Kidney tubule cell (primary cell): ENCODE measurements around the gene STX4.

ENCODE experiments used
- DNase-seq: peaks from one replicate; pipeline ENCODE4 v3.0.0-alpha.2; 2018; ENCODE audit warnings: low spot score

Gene STX4

DNA sequence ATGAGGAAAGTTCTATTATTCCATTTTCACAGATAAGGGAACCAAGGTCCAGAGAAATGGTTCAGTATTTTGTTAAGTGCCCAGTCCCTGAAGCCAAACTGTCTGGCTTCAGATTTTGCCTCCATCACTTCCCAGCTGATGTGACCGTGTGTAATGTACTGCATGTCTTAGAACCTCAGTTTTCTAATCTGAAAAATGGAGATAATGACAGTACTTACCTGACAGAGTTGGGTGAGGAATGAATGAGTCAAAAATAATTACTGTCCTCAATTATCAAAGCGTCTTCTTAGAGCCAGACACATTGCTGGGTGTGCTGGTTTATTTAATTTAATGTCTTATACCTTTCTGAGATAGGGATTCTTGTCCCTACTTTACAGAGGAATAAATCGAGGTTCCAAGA, 34.0 kb downstream of the STX4 start:
- no peak for DNase-seq

GRCh38 chr16:31071861-31072260, 38.5 kb downstream of the STX4 start:
- DNase-seq: peak; percentile 21

DNA sequence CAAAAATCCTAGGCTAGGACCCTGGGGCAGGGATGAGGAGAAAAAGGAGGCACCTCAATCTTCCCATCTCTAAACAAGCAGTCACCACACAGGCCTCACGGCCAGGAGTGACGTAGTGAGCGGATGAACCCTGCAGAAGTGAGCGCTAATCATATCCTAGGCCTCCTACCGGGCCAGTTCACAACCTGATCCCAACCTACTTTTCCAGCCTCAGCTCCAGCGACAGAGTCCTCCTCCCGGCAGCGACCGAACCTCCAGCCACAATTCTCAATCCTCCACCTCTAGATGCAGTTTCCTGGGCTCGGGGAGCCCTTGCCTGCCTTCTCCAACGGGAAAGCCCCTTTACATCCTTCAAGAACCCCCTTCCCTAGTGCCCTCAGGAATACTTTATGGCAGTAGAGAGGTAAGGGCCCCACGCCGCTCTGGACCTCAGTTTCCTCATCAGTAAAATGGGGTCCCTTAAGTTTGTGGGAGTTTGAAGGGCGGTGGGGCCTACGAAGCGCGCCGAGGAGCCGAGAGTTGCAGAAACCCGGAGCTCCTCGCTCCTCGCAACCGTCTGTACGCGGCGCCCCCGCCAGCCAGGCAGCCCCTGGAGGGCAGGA, 39.3 kb downstream of the STX4 start:
- DNase-seq: peak; percentile 53

GRCh38 chr16:31073142-31073969, 40.0 kb downstream of the STX4 start:
- peak; percentile 89 for DNase-seq

- DNase-seq: peak; percentile 99
Observed at GRCh38 chr16:31073970-31074813, 40.8 kb downstream of the STX4 start, which contains the start of the genes ZNF646 and ZNF668. Gene ZNF646, plus strand, starts transcription at chr16:31074422. Its CDS starts 1,903 bp downstream, at chr16:31076325. Gene ZNF668, minus strand, starts transcription at chr16:31074240. Its CDS starts 9,781 bp downstream, at chr16:31064459.

GRCh38 chr16:31074814-31075183, 41.4 kb downstream of the STX4 start:
- DNase-seq: peak; percentile 10

GRCh38 chr16:31076319-31076718, 43.0 kb downstream of the STX4 start:
- DNase-seq: no peak

- DNase-seq: no peak
Observed at GRCh38 chr16:31077024-31077423, 43.7 kb downstream of the STX4 start.

- no peak for DNase-seq
Observed at GRCh38 chr16:31077592-31078396, 44.4 kb downstream of the STX4 start.

- DNase-seq: no peak
Observed at GRCh38 chr16:31078597-31079341, 45.4 kb downstream of the STX4 start.

- no peak for DNase-seq
Observed at GRCh38 chr16:31079342-31079944, 46.1 kb downstream of the STX4 start.

DNA sequence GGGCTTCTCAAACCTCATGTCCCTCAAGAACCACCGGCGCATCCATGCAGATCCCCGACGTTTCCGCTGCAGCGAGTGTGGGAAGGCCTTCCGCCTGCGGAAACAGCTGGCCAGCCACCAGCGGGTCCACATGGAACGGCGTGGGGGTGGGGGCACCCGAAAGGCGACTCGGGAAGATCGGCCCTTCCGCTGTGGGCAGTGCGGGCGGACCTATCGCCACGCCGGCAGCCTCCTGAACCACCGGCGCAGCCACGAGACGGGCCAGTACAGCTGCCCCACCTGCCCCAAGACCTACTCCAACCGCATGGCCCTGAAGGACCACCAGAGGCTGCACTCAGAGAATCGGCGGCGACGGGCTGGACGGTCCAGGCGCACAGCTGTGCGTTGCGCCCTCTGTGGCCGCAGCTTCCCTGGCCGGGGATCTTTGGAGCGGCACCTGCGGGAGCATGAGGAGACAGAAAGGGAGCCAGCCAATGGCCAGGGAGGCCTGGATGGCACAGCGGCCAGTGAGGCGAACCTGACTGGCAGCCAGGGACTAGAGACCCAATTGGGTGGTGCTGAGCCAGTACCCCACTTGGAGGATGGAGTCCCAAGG, 46.8 kb downstream of the STX4 start:
- no peak for DNase-seq

GRCh38 chr16:31080756-31081419, 47.5 kb downstream of the STX4 start:
- DNase-seq: no peak

DNA sequence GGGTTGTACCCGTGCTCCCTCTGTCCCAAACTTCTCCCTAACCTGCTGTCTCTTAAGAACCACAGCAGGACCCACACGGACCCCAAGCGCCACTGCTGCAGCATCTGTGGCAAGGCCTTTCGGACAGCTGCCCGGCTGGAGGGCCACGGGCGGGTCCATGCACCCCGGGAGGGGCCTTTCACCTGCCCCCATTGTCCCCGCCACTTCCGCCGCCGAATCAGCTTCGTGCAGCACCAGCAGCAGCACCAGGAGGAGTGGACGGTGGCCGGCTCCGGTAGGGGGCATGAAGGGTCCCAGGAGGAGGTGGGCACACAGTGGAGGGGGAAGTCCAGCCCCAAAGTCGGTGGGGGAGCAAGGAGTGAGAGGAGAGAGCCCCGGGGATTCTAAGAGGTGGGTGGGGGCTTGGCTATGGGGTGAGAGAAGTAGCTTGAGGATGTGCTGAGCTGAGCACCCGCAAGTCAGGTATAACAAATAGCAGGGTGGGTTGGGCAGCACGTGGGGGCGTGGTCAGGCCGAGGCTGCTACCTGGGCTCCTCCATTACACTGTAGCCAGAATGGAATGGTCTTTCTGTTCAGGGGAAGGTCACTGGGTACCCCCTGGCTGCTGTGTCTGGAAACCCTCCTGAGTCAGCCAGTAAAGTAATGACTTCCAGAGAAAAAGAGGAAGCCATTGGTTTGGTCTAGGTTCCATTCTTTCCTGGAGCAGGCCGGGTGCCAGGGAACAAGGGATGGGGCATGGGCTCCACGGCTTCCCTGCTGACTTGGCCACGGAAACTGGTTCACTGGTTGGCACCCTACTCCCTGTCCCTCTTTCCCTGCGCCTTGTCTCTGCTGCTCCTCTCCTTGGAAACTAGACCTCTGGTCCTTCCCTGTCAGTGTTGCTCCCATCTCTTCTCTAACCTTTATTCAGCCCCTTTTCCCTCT, 48.3 kb downstream of the STX4 start:
- no peak for DNase-seq

DNA sequence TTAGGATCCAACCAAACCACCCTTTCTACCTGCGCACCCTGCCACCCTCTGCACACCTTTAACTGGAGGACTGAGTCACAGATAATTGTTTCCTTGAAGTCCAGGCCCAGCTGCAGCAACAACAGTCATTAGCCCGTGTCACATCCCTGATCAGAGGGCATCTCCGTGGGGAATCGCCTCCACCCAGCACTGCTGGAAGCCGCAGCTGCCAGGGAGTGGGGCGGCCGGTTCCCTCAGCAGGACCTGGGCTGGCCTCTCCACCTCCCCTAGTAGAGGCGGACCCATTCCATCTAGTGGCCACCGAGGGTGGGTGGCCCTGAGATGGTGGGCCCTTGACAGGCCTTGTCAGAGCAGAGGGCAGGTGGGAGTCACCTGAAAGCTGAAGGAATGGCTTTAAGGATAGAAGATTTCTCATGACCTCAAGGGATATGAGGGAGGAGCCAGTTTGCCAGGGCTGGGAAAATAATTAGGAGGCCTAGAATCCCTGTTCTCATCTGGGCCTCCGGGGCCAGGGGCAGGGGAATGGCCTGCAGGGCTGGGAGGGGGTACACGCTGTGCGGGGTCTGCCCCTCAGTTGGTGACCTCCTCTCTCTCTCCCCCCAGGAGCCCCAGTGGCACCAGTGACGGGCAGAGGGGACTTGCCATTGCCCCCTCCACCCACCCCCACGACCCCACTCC, 49.1 kb downstream of the STX4 start:
- DNase-seq: no peak

GRCh38 chr16:31083081-31083480, 49.7 kb downstream of the STX4 start:
- no peak for DNase-seq

DNA sequence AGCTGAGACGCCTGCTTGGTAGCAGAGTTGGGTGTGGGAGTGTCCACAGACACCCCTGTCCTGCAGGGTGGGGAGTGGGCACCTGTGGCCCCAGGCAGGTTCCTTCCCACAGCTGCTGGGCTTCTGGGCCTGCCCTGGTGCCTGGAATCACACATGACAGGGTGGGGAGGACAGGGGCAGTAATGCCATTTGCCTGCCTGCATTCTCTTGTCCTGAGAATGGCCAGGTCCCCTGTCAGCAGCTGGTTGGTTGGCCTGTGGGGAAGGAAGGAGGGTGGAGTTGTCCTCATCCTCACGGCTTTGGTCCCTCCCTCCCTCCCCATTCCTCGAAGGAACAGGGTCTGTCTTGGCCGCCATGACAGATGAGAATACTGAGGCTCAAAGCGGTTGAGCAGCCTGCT, 50.2 kb downstream of the STX4 start:
- no peak for DNase-seq

GRCh38 chr16:31083981-31084380, 50.6 kb downstream of the STX4 start:
- DNase-seq: no peak
